SK-N-SH (cell line): Measurements from ENCODE around the gene DCUN1D2. TPM values are rescaled to one million over a fixed set of nuclear protein-coding genes. Genes with fewer than 3 reads are reported as not detected.

Source experiments
- CTCF ChIA-PET: fragments of 300-600, 350-600 bp; formaldehyde crosslinking; extraction: SDS; loops from one replicate; lab custom pipeline; 2021; lab: Yijun Ruan, JAX
- POLR2A ChIA-PET: fragments of 350-600 bp; sonication (Branson Sonifier 250); formaldehyde crosslinking; extraction: SDS; loops from one replicate; lab custom pipeline; 2020; ENCODE audit warnings: antibody characterized with exemption, inconsistent platforms; lab: Yijun Ruan, JAX
- DNase-seq: peaks from one replicate; pipeline ENCODE4 v3.0.0; 2012
- H2AFZ ChIP-seq: fragments of 200-600 bp; sonication (generic); 2 replicates; pipeline ENCODE4 v1.8.1; 2016; ENCODE audit warnings: antibody characterized with exemption, mild to moderate bottlenecking, low read depth
- H3F3A ChIP-seq: fragments of 200-600 bp; sonication (generic); replicated peaks from 2 replicates; pipeline ENCODE3; 2016; ENCODE audit warnings: antibody characterized with exemption, mild to moderate bottlenecking; ENCODE audit not compliant: insufficient read depth
- H3K27ac ChIP-seq, 2 experiments: fragments of 200-500 bp in 1 of 2; fragments of 200-600 bp in 1 of 2; sonication (Bioruptor generic) in 1 of 2; sonication (generic), shearing (Covaris generic) in 1 of 2; 2 replicates each; pipeline versions ENCODE4 v1.5.1 to v1.6.1; 2014 to 2016; ENCODE audit warnings: low read depth in 2 of 2, inconsistent platforms in 1 of 2, low read length in 1 of 2, mild to moderate bottlenecking in 1 of 2, mixed read lengths in 1 of 2
- H3K27me3 ChIP-seq: fragments of 200-600 bp; sonication (generic), shearing (Covaris generic); 2 replicates; pipeline ENCODE4 v1.6.1; 2016; ENCODE audit warnings: mixed run types; ENCODE audit not compliant: insufficient read depth
- H3K36me3 ChIP-seq, 2 experiments: fragments of 200-500 bp in 1 of 2; fragments of 200-600 bp in 1 of 2; sonication (Bioruptor generic) in 1 of 2; sonication (generic) in 1 of 2; replicated peaks in 1 of 2; 2 replicates each; pipeline versions ENCODE3 to v1.5.1; 2014 to 2016; ENCODE audit warnings: low read length in 1 of 2, mild to moderate bottlenecking in 1 of 2; ENCODE audit not compliant: insufficient read depth in 2 of 2, control insufficient read depth in 1 of 2
- H3K4me1 ChIP-seq, 2 experiments: fragments of 200-500 bp in 1 of 2; fragments of 200-600 bp in 1 of 2; sonication (Bioruptor generic) in 1 of 2; sonication (generic), shearing (Covaris generic) in 1 of 2; 2 replicates each; pipeline versions ENCODE4 v1.5.1 to v1.6.1; 2014 to 2016; ENCODE audit warnings: low read depth in 1 of 2, low read length in 1 of 2, mixed run types in 1 of 2; ENCODE audit not compliant: insufficient read depth in 2 of 2, control insufficient read depth in 1 of 2
- H3K4me2 ChIP-seq: fragments of 200-600 bp; sonication (generic), shearing (Covaris generic); 2 replicates; pipeline ENCODE4 v1.6.1; 2017; ENCODE audit warnings: mixed run types
- H3K4me3 ChIP-seq, 2 experiments: fragments of 200-500 bp in 1 of 2; fragments of 200-600 bp in 1 of 2; sonication (Bioruptor generic) in 1 of 2; sonication (generic), shearing (Covaris generic) in 1 of 2; 2 replicates each; pipeline versions ENCODE4 v1.5.1 to v1.8.1; 2014 to 2016; ENCODE audit warnings: low read depth in 2 of 2, inconsistent platforms in 1 of 2, low read length in 1 of 2, mild to moderate bottlenecking in 1 of 2, mixed read lengths in 1 of 2, moderate library complexity in 1 of 2
- H3K79me2 ChIP-seq: fragments of 200-600 bp; sonication (generic); 2 replicates; pipeline ENCODE4 v1.8.1; 2017; ENCODE audit warnings: mild to moderate bottlenecking; ENCODE audit not compliant: insufficient read depth
- H3K9ac ChIP-seq: fragments of 200-600 bp; sonication (generic); 2 replicates; pipeline ENCODE4 v1.6.1; 2017; ENCODE audit warnings: mixed run types
- H3K9me2 ChIP-seq: fragments of 200-600 bp; sonication (generic); 2 replicates; pipeline ENCODE4 v1.6.1; 2017; ENCODE audit warnings: mixed run types
- H3K9me3 ChIP-seq: fragments of 200-600 bp; sonication (generic); 2 replicates; pipeline ENCODE4 v1.6.1; 2017; ENCODE audit warnings: mixed run types, mild to moderate bottlenecking, moderate library complexity
- H4K20me1 ChIP-seq: fragments of 200-600 bp; sonication (generic); 2 replicates; pipeline ENCODE4 v1.6.1; 2017; ENCODE audit warnings: mild to moderate bottlenecking, mixed run types; ENCODE audit not compliant: insufficient read depth
- CTCF ChIP-seq: fragments of 200-600 bp; sonication (generic); IDR thresholded peaks from 2 replicates; pipeline ENCODE4 v1.6.1; 2017; ENCODE audit warnings: antibody characterized with exemption, mild to moderate bottlenecking, moderate library complexity
- EP300 ChIP-seq, 2 experiments: IDR thresholded peaks; 2 replicates each; pipeline versions ENCODE4 v1.4.0 to v1.6.1; 2012; ENCODE audit warnings: borderline replicate concordance in 1 of 2, low read depth in 1 of 2, low read length in 1 of 2
- FOXM1 ChIP-seq: IDR thresholded peaks from 2 replicates; pipeline ENCODE4 v1.4.0; 2012; ENCODE audit warnings: low read depth, mild to moderate bottlenecking
- GABPA ChIP-seq: IDR thresholded peaks from 2 replicates; pipeline ENCODE4 v1.4.0; 2012; ENCODE audit warnings: low read depth, mild to moderate bottlenecking
- GATA2 ChIP-seq: sonication (generic); formaldehyde crosslinking; IDR thresholded peaks from 2 replicates; pipeline ENCODE4 v1.5.0; 2020; ENCODE audit warnings: mild to moderate bottlenecking, missing genetic modification reagents
- IRF3 ChIP-seq: fragments of 150-350 bp; IDR thresholded peaks from 2 replicates; pipeline ENCODE4 v1.6.1; 2016; ENCODE audit warnings: mild to moderate bottlenecking, low read depth, low read length
- MXI1 ChIP-seq: IDR thresholded peaks from 2 replicates; pipeline ENCODE4 v1.6.1; 2012; ENCODE audit warnings: mild to moderate bottlenecking, low read depth, low read length, improper control_type of control experiment
- PBX3 ChIP-seq: IDR thresholded peaks from 2 replicates; pipeline ENCODE4; 2012
- RAD21 ChIP-seq: IDR thresholded peaks from 2 replicates; pipeline ENCODE4 v1.6.1; 2012; ENCODE audit warnings: mild to moderate bottlenecking, low read length
- RCOR1 ChIP-seq: fragments of 150-350 bp; IDR thresholded peaks from 2 replicates; pipeline ENCODE4 v1.6.1; 2017; ENCODE audit warnings: antibody characterized with exemption, low read length
- RFX5 ChIP-seq: IDR thresholded peaks from 2 replicates; pipeline ENCODE4 v1.6.1; 2012; ENCODE audit warnings: mild to moderate bottlenecking, improper control_type of control experiment, low read length
- SIN3A ChIP-seq: IDR thresholded peaks from 2 replicates; pipeline ENCODE4 v1.6.1; 2012; ENCODE audit warnings: low read depth, mild to moderate bottlenecking, low read length, moderate library complexity, borderline replicate concordance
- SMC3 ChIP-seq: IDR thresholded peaks from 2 replicates; pipeline ENCODE4 v1.6.1; 2012; ENCODE audit warnings: low read depth, low read length, improper control_type of control experiment
- TAF1 ChIP-seq: IDR thresholded peaks from 2 replicates; pipeline ENCODE4 v1.6.1; 2012; ENCODE audit warnings: low read depth, mild to moderate bottlenecking, low read length, moderate library complexity, borderline replicate concordance
- WGBS: methylation state at CpG from one replicate; pipeline ENCODE4 v1.1.6; 2017; ENCODE audit warnings: low lambda C conversion rate; 5-methylcytosine and 5-hydroxymethylcytosine counted together
- polyA plus RNA-seq, 3 experiments: library from polyadenylated mRNA; depleted of rRNA; stranded (reverse); fragments of >200 nt; gene quantifications; 2 replicates each; pipeline ENCODE4 v1.2.3, GENCODE V29; 2012
- TF ChIP-seq, protein P1 (sequence below): IDR thresholded peaks from 2 replicates; pipeline ENCODE4 v1.6.1; 2012; ENCODE audit warnings: mild to moderate bottlenecking, low read depth, low read length, moderate library complexity
- TF ChIP-seq, protein P2 (sequence below): fragments of 150-350 bp; IDR thresholded peaks from 2 replicates; pipeline ENCODE4 v1.6.1; 2017; ENCODE audit warnings: antibody characterized with exemption, low read length, low read depth, borderline replicate concordance

DCUN1D2 gene
- polyA plus RNA-seq, 1 of the 3 experiments (the other 2 are of a cell fraction) = 11.0 TPM

DNA sequence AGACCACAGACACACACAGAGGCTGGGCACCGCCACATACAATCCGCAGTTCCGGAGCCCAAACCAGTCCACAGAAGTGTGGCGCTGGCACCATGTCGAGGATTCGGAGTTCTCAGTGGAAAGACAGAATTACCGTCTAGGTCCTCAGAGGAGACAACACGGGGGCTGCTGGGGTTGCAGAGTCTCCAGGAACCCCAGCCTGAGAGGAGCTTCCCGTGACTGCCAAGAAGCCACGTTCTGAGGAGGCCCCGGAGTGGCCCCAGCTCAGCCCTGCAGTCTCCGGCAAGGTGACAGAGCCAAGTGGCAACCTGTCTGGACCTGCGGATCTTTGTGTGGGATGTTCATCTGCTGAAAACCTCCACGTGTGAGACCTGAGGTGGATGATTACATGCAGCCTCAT lies 29.9 kb downstream of the DCUN1D2 start:
- Histone ChIP-seq H3K4me1 (peaks cover 0 to 11% of the 10 kb centered on the region in 2 experiments; a peak in 2 of 4 replicates), H3K9me2 (no peaks in the 10 kb centered on the region), H4K20me1 (no peaks in the 10 kb centered on the region), H3K27me3 (no peaks in the 10 kb centered on the region), H2AFZ (no peak overlapping the region), H3K36me3 (peaks cover 22 to 67% of the 10 kb centered on the region in 2 experiments), H3K9me3 (no peaks in the 10 kb centered on the region), H3K4me3 (no peak overlapping the region), H3F3A (no peaks in the 10 kb centered on the region), H3K4me2 (no peak overlapping the region), H3K79me2 (no peaks in the 10 kb centered on the region), H3K27ac (no peak overlapping the region), H3K9ac (no peak overlapping the region)
- WGBS = 85% methylated on average over 3 of the region's 14 CpGs
- ChIA-PET POLR2A (no interaction called here), CTCF (interaction anchor here (0.7 kb wide), 1 partner anchor 101 kb away, joined by 3 read pairs; no protein-coding TSS in a partner anchor)
- TF ChIP-seq IRF3 = no peak
- DNase-seq = no peak

- TF ChIP-seq FOXM1 (no peak), GABPA (no peak), SIN3A (no peak), EP300 (IDR thresholded peaks at IDR 0.05; ENCODE audit: borderline replicate concordance in 1 of 2, low read depth in 1 of 2, low read length in 1 of 2) (no peak), TAF1 (no peak), RFX5 (no peak), MXI1 (no peak), SMC3 (no peak), GATA2 (CRISPR knock-in tag) (no peak), RCOR1 (no peak), PBX3 (no peak), CTCF (no peak), RAD21 (no peak)
- TF ChIP-seq, protein P1, sequence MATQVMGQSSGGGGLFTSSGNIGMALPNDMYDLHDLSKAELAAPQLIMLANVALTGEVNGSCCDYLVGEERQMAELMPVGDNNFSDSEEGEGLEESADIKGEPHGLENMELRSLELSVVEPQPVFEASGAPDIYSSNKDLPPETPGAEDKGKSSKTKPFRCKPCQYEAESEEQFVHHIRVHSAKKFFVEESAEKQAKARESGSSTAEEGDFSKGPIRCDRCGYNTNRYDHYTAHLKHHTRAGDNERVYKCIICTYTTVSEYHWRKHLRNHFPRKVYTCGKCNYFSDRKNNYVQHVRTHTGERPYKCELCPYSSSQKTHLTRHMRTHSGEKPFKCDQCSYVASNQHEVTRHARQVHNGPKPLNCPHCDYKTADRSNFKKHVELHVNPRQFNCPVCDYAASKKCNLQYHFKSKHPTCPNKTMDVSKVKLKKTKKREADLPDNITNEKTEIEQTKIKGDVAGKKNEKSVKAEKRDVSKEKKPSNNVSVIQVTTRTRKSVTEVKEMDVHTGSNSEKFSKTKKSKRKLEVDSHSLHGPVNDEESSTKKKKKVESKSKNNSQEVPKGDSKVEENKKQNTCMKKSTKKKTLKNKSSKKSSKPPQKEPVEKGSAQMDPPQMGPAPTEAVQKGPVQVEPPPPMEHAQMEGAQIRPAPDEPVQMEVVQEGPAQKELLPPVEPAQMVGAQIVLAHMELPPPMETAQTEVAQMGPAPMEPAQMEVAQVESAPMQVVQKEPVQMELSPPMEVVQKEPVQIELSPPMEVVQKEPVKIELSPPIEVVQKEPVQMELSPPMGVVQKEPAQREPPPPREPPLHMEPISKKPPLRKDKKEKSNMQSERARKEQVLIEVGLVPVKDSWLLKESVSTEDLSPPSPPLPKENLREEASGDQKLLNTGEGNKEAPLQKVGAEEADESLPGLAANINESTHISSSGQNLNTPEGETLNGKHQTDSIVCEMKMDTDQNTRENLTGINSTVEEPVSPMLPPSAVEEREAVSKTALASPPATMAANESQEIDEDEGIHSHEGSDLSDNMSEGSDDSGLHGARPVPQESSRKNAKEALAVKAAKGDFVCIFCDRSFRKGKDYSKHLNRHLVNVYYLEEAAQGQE = no peak
- TF ChIP-seq, protein P2, sequence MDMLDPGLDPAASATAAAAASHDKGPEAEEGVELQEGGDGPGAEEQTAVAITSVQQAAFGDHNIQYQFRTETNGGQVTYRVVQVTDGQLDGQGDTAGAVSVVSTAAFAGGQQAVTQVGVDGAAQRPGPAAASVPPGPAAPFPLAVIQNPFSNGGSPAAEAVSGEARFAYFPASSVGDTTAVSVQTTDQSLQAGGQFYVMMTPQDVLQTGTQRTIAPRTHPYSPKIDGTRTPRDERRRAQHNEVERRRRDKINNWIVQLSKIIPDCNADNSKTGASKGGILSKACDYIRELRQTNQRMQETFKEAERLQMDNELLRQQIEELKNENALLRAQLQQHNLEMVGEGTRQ = no peak
- Histone ChIP-seq H4K20me1 (no peaks in the 10 kb centered on the region), H3K27me3 (no peaks in the 10 kb centered on the region), H3K4me1 (peaks cover 0 to 11% of the 10 kb centered on the region in 2 experiments; a peak in 2 of 4 replicates), H3K4me2 (no peak overlapping the region), H3K27ac (no peak overlapping the region), H3K9me3 (no peaks in the 10 kb centered on the region), H2AFZ (no peak overlapping the region), H3K4me3 (no peak overlapping the region), H3K9ac (no peak overlapping the region), H3K9me2 (no peaks in the 10 kb centered on the region), H3K79me2 (no peaks in the 10 kb centered on the region), H3K36me3 (peaks cover 22 to 71% of the 10 kb centered on the region in 2 experiments), H3F3A (no peaks in the 10 kb centered on the region)
- 97% methylated on average over 10 of the region's 14 CpGs for WGBS
- DNase-seq = no peak
- CTCF ChIA-PET = interaction anchor here (0.7 to 9.0 kb wide), 2 partner anchors 101 to 102 kb away, joined by 3 to 128 read pairs; no protein-coding TSS in a partner anchor
- POLR2A ChIA-PET = no interaction called here
Observed at GRCh38 chr13:113460064-113460555, 30.4 kb downstream of the DCUN1D2 start.
